HG02798 (cell line): Measurements from ENCODE around the gene SLC8A1.
"Not testable (repeated sequence)": the region's sequence is repeated elsewhere in the genome, so short reads cannot be mapped to it uniquely, and the experiment has no call there.

ENCODE experiments used
- ATAC-seq: cut with Tn5 transposase; IDR thresholded peaks from one replicate; pipeline ENCODE4 v1.9.1; 2021; ENCODE audit warnings: mild to moderate bottlenecking; ENCODE audit not compliant: unreplicated experiment, poor library complexity

Gene SLC8A1

DNA sequence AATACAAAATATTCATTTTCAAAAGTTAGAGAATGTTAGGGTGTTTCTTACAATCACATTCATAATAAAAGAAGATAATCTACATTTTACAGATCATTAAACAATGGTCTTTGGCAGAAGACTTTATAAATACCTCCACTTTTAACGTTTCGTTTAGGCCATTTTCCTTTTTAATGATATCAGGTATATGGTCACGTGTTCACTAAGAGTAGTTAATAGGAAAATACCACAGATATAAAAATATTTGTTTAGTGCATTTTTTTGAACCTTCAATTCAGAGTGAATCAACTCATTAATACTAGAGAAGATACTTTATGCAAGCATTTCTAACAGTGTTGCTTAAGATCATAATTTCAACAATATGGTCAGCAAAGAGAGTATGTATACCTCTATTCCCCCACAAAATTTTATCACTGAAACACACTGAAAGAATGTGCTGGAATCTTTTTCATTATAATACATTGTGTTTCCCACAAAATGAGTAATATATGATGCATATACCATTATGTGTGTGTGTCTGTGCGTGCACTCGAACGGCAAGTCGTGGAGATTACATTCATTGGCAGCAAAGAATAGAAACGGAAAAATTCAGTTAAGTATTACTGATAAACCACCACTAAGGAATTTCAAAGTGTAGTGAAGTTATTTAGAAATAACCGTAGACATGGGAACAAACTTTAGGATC is 353.0 kb downstream of the SLC8A1 start:
- no peak for ATAC-seq

DNA sequence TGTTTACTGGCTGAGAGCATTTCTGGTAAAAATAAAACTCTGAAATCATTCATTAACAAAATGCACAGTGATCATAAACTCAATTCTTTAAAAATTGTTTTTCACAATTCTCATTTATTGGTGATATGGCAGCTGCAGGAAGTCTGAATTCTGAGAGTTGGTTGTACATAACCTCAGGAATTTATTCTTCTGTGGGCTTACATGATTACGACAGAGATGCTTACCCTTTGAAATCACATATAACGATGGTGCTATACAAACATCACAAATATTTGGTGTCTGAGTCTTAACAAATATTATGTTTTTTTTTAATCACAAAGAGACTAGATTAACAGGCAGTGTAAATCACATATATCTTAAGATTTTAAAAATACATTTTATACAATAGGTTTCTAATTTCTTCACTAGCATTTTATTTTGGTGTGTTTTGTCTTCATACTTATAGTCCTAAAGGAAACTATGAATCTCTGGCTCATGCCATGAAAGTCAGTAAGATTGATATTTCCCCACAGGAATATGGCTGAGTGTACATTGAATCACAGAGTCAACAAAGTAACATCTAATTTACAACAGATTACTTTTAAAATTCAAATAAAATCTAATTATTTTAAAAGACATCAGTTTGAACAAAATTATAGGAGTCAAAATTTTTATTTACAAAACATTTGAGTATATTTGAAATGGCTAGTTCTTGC is 354.1 kb downstream of the SLC8A1 start:
- ATAC-seq, result no peak

DNA sequence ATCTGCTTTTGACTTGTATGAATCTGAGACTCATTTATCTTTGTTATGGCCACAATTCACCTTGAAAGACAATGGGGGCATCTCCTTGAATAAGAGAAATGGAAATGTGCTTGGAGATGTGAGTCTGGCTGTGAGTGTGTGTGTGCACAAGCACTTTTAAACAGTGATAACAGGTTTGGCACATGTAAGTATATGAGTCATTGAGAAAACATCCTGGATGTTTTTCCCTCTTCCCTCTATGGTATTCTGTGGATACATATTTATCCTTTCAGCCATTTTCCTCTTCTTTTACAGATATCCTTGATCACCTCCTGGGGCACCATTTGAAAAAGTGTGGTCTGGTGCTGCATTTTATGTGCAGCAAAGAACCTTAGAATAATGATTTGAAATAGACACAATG is 355.5 kb downstream of the SLC8A1 start:
- ATAC-seq, result no peak

DNA sequence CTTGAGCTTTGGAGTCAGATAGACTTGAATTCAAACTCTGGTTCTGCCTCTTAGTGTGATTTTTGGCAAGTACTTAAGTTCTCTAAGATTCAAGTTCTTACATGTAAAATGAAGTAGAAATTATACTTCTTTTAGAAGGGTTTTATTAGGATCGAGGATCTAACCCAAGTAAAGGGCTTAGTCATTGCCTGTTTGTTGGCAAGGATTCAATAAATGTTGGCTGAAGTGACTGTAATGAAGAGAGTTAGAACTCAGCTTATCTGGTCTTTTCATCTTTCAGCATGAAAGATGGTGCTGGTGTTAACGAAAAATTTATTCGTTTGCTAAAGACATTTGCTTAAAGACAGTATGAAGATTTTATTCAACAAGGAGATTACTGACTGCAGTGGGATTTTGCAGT is 356.9 kb downstream of the SLC8A1 start:
- no peak for ATAC-seq

DNA sequence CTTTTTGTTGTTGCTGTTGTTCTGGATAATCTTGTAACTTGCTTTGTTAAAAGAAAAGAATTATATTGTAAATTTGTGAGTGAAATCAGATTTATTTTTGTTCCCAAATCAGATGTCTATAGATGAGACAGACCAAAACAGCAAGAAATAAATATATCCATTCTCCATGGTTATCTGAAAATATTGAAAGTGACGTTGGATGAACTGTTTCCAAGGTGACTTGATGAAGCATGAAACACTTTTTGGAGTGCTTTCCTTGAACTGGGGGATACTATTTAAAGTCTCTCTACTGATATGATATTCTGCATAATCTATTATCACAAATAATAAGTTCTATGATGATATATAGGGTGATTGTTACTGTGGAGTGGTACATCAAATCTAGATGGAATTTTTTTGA is 357.4 kb downstream of the SLC8A1 start:
- ATAC-seq, result no peak

DNA sequence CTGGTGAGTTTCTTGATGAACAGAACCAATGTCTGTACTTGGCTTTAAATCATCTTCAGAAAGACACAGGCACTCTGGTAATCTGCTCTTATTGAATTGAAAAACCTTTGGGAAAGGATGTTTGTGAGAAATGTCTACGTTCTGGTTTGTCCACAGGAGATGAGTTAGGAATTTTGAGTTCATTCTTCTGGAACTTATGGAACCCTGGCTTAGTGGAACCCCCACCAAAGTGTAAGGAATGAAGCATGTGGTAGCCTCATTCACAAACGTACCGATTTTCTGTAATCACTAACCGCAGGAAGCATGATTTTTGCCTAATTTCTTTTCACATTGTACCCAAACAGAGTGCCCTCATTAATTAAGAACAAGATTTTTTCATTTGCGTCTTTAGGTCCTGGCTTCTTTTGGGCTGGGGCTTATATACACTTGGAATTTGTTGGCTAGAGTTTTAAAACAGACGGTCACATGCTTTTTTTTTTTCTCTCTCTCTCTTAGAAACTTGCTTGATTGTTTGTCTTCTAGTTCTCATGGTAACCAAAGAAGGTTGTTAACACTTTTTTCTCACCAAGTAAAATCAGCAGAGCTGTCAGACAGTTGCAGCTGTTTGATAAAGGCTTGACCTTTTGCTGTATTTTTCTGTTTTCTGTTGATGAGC is 358.7 kb downstream of the SLC8A1 start:
- no peak for ATAC-seq

DNA sequence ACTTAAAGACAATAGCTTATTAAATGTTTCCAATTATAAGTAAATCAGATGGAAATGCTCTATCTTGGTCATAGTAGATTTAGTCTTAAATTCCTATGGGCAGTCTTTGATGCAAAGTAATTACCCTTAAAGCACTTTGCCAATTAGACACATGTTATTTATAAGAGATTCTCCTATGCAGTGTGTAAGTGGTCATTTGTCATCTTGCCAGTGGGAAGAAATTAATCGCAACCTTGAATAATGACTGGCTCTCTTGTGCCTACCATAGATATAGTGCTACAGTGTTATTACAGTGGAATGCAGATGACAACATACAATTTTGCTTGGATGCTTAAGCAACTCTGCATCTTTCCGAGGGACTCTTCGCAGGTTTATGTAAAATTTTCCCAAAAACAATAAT is 361.8 kb downstream of the SLC8A1 start:
- no peak for ATAC-seq

DNA sequence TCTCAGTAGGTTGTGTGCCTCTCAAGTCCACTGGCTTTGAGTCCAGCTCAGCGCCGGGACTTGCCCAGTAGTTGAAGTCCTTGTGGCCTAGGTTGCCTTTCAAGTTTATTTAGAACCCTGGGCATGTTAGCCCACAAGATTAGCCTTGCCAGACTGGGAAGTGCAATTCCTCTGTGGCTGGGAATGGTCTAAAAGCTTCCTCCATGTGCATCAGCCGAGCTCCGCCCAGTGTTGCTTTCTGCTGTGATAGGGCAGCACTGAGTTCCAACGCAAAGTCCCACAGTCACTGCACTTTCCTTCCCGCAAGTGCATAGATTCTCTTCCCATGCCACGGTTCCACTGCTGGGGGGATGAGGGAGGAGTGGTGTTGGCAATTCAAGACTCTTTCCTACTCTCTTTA is 364.0 kb downstream of the SLC8A1 start:
- no peak for ATAC-seq

DNA sequence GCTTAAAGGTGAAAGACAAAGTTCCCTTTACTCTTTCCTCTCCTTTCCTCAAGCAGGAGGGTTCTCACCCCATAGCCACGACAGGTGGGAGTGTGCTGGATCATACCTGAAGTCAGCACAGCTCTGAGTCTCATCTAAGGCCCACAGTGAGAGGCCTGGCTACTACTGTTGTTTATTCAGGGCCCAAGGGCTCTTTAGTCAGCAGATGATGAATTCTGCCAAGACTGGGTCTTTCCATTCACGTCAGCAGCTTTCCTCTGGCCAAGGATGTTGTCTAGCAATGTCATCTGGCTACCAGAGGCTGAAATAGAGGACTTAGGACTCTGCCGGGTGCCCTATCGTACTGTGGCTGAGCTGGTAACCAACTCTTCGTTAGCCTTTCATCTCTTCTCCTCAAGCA is 364.5 kb downstream of the SLC8A1 start:
- ATAC-seq, result no peak

DNA sequence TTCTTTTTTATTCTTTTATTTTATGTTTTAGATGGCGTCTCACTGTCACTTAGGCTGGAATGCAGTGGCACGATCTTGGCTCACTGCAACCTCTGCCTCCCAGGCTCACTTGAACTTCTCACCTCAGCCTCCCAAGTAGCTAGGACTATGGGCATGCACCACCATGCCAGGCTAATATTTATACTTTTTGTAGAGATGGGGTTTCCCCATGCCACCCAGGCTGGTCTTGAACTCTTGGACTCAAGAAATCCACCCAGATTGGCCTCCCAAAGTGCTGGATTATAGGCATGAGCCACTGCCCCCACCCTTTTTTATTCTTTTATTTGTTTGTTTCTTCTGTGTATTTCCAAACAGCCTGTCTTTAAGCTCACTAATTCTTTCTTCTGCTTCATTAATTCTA is 366.1 kb downstream of the SLC8A1 start:
- ATAC-seq, result no peak

DNA sequence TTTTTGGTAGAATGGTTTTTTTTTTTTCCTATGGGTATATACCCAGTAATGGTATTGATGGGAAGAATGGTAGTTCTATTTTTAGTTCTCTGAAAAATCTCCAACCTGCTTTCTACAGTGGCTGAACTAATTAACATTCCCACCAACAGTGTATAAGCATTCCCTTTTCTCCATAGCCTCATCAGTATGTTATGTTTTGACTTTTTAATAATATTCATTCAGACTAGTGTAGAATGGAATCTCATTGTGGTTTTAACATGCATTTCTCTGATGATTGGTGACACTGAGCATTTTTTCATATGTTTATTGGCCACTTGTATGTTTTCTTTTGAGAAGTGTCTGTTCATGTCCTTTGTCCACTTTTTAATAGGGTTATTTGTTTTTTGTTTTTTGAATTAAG is 378.6 kb downstream of the SLC8A1 start:
- ATAC-seq, result not testable (repeated sequence)

DNA sequence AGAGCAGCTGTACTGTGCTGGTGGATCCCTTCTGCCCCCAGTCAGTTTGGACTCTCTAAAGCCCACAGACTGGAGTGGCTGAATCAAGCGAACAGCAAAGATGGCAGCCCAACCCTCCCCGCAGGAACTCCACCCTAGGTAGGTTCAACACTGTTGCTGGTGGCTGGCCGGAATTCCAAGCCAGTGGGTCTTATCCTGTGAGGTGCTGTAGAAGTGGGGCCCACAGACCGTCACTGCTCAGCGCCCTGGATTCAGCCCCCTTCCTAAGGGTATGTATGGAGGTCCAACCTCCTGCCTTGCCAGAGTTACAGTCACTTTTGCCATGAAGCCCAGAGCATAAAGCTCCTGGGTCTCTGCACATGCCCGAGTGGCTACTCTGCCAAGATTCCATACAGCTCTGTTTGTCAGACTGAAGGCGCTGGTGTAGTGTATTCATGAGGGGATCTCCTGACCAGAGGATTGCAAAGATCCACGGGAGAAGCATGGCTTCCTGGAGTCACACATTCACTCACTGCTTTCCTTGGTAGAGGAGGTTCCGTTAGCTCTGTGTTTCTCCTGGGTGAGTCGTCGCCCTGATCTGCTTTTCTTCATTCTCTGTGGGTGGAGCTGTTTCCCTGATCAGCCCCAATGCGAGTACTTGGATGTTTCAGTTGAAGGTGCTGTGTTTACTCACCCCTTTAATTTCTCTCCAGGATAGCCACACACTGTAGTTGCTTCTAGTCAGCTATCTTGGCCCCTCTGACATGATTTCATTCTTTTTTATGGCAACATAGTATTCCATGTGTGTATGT is 379.3 kb downstream of the SLC8A1 start:
- ATAC-seq, result no peak

DNA sequence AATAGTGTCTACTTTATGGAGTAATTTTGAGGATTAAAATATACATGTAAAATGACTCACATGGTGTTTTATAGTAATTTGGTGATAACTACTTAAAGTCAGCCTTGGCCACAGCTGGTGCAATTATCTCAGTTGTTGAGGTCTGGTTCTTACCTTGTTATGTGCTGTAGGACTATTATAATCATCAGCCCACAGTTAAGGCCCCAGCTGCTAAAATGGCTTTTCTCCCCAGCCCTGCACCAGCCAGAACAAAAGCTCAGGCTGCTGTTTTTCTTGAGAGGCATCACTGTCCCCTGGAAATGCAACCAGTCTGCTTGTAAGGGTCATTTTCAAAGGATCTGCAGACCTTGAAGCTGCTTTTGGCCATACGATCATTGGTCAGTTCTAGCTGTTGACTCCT is 389.5 kb downstream of the SLC8A1 start:
- ATAC-seq, result no peak

DNA sequence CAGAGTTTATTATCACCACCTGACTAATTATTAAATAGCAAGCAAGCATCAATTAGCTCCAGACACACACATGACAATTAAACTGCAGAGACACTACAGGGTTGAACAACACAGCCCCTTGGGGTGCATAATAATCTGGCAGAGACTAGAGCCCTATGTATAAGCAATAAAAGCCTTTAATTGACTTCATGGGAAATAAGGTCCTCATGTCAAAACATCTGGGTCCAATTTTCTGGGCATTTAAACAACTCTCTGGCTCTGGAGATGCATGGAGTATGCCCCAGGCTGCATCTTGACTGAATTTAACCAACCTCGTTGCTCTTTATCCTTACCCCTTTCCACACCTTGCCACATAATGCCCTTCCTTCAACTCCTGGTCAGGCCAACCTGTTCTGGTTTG is 402.1 kb downstream of the SLC8A1 start:
- ATAC-seq, result no peak

DNA sequence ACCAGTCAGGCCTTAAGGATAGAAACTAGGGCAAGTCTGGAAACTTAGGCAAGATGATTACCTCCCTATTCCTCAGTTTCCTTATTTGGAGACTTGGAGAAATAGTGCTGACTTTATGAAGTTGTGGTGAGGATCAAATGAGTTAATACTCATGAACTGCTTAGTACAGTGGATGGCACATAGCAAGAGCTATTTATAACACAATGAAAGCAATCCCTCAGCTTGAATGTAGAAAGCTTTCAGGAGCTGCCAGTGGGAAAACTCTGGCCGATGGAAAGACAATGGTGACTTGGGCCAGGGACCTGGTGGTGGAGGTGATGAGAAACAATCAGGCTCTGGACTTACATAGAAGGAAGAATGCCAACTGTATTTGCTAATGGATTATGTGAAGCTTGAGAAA is 403.4 kb downstream of the SLC8A1 start:
- ATAC-seq, result no peak

DNA sequence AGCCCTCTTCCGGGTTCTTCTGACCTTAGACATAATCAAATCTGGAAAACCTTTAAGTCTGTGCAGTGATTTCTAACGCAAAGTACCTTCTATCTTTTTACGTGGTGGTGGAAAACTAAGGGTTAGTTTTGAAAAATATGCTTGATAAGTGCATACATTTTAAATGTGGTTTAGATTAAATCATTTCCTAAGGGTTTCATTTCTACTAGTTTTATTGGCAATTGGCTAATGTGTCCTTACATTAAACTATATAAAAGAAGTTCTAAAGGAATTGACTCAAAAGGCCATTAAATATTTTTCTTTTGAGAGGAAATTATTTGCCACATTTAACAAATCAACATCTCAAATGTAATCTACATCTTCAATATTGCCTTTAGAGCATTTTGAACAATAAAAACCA is 404.5 kb downstream of the SLC8A1 start:
- ATAC-seq, result no peak
